ENCODE measurements around the gene KCNC3. TPM values are rescaled to one million over a fixed set of nuclear protein-coding genes. Genes with fewer than 3 reads are reported as not detected.
A peak's percentile ranks its signal among the peaks of the same experiment; 100 is the strongest.

KCNC3 gene
- total and polyA plus RNA-seq, 10 of the 15 experiments (the other 5 are each of a cell fraction or from before 2014, with no cell fraction given), result 0.08 to 3.8 (median 0.44) TPM; not detected in 2

DNA sequence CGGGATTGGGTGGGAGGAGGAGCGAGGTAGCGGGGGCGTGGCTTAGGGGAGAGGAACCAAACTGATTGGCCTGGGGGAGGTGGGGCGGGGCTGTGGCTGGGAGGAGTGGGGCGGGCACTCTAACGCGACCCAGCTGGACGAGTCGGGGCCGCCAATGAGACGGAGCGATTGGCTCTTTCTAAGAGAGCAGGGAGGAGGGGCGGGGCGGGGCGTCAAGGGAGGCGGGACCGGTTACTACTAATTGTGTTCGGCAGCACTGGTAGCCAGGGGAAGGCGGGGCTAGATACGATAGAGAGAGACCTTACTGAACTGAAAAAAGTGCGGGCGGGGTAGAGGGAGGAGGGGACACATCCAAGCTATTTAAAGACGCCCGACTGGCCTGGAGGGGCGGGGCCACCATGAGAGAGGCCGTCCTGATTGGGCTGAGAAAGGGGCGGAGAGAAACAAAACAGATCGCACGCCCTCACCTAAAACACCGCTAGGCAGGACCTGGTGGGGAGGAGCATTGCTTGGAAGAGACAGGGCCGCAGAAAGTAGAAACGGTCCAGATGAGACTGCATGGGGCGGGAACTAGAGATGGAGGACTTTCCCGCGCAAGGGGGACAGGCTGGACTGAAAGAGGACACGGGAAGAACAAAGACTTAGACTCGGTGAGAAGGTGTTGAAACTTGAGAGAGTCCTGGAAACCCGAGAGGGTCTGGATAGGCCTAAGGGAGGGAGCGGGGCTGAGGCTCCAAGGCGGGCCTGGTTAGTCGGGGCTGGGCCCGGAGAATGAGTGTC is at the start of gene KCNC3 (continued):
- TF ChIP-seq, protein P1, sequence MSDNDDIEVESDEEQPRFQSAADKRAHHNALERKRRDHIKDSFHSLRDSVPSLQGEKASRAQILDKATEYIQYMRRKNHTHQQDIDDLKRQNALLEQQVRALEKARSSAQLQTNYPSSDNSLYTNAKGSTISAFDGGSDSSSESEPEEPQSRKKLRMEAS (IDR thresholded peaks at IDR 0.05; ENCODE audit: low read depth, low read length), result no peak
- TF ChIP-seq E2F4 (IDR thresholded peaks at IDR 0.05; ENCODE audit: low read depth, low read length) (peak; percentile 50; the same call in 1 of the 2 replicates), SREBF2 (IDR thresholded peaks at IDR 0.05; ENCODE audit: low read length) (no peak), EZH2 (IDR thresholded peaks at IDR 0.05; ENCODE audit: borderline replicate concordance, control insufficient read depth, low read depth, low read length) (no peak), ZNF274 (IDR thresholded peaks at IDR 0.05; ENCODE audit: insufficient read depth, insufficient read length) (no peak), CHD1 (IDR thresholded peaks at IDR 0.05; ENCODE audit: low read depth, low read length) (no peak), CUX1 (IDR thresholded peaks at IDR 0.05; ENCODE audit: insufficient replicate concordance, low read depth, low read length) (no peak), RELA (IDR thresholded peaks at IDR 0.05; ENCODE audit: borderline replicate concordance, partially characterized antibody) (no peak), BCL11A (IDR thresholded peaks at IDR 0.05; ENCODE audit: low read depth, low read length) (no peak), POLR2AphosphoS5 (IDR thresholded peaks at IDR 0.05; ENCODE audit: low read length) (peak; percentile 60), EED (IDR thresholded peaks at IDR 0.05; ENCODE audit: low read depth) (peak; percentile 46; the same call in 1 of the 2 replicates)
- TF ChIP-seq, protein P2, sequence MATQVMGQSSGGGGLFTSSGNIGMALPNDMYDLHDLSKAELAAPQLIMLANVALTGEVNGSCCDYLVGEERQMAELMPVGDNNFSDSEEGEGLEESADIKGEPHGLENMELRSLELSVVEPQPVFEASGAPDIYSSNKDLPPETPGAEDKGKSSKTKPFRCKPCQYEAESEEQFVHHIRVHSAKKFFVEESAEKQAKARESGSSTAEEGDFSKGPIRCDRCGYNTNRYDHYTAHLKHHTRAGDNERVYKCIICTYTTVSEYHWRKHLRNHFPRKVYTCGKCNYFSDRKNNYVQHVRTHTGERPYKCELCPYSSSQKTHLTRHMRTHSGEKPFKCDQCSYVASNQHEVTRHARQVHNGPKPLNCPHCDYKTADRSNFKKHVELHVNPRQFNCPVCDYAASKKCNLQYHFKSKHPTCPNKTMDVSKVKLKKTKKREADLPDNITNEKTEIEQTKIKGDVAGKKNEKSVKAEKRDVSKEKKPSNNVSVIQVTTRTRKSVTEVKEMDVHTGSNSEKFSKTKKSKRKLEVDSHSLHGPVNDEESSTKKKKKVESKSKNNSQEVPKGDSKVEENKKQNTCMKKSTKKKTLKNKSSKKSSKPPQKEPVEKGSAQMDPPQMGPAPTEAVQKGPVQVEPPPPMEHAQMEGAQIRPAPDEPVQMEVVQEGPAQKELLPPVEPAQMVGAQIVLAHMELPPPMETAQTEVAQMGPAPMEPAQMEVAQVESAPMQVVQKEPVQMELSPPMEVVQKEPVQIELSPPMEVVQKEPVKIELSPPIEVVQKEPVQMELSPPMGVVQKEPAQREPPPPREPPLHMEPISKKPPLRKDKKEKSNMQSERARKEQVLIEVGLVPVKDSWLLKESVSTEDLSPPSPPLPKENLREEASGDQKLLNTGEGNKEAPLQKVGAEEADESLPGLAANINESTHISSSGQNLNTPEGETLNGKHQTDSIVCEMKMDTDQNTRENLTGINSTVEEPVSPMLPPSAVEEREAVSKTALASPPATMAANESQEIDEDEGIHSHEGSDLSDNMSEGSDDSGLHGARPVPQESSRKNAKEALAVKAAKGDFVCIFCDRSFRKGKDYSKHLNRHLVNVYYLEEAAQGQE (IDR thresholded peaks at IDR 0.05; ENCODE audit: low read depth, low read length), result no peak
- TF ChIP-seq, protein P3, sequence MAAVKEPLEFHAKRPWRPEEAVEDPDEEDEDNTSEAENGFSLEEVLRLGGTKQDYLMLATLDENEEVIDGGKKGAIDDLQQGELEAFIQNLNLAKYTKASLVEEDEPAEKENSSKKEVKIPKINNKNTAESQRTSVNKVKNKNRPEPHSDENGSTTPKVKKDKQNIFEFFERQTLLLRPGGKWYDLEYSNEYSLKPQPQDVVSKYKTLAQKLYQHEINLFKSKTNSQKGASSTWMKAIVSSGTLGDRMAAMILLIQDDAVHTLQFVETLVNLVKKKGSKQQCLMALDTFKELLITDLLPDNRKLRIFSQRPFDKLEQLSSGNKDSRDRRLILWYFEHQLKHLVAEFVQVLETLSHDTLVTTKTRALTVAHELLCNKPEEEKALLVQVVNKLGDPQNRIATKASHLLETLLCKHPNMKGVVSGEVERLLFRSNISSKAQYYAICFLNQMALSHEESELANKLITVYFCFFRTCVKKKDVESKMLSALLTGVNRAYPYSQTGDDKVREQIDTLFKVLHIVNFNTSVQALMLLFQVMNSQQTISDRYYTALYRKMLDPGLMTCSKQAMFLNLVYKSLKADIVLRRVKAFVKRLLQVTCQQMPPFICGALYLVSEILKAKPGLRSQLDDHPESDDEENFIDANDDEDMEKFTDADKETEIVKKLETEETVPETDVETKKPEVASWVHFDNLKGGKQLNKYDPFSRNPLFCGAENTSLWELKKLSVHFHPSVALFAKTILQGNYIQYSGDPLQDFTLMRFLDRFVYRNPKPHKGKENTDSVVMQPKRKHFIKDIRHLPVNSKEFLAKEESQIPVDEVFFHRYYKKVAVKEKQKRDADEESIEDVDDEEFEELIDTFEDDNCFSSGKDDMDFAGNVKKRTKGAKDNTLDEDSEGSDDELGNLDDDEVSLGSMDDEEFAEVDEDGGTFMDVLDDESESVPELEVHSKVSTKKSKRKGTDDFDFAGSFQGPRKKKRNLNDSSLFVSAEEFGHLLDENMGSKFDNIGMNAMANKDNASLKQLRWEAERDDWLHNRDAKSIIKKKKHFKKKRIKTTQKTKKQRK (IDR thresholded peaks at IDR 0.05; ENCODE audit: low read depth, low read length), result no peak
- TF ChIP-seq, protein P4, sequence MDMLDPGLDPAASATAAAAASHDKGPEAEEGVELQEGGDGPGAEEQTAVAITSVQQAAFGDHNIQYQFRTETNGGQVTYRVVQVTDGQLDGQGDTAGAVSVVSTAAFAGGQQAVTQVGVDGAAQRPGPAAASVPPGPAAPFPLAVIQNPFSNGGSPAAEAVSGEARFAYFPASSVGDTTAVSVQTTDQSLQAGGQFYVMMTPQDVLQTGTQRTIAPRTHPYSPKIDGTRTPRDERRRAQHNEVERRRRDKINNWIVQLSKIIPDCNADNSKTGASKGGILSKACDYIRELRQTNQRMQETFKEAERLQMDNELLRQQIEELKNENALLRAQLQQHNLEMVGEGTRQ (IDR thresholded peaks at IDR 0.05; ENCODE audit: borderline replicate concordance, low read depth, low read length), result no peak
